Measurements from ENCODE around the gene NRIP1.
A peak's percentile ranks its signal among the peaks of the same experiment; 100 is the strongest.
"Not testable (repeated sequence)": the region's sequence is repeated elsewhere in the genome, so short reads cannot be mapped to it uniquely, and the experiment has no call there.

Gene NRIP1

DNA sequence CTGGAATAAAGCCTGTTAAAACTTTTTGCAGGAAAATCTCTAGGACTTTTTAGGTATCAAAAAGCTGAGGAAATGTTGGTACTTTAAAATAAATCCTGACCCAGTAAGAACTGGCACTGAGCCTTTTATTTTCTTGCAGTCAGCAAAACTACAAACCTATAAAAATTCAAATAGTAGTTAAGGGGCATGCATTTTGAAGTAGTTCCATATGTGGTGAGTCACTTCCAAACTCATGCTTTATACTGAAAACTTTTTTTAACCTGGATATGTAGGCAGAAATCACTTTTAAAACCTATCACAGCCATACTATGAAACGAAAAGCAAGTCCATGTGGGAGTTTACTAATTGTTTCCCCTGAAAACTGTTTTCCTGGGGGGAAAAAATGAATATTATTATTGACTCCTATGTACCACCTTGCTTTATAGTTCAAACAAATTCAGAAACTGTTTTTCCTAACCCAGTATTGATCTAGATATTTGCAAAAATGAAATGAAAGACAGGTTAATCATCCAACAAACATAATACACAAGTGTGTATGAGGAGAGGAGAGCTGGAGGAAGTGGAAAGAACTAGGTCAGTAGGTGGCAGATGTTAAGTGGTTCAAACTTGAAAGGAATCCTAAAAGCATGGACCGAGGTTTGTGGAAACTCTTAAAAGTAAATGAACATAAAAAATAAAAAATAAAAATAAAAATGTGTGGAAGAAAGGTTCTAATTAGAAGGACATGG, 30.5 kb downstream of the NRIP1 start:
- no peaks in the 10 kb centered on the region for H3K9me3 ChIP-seq (ENCODE audit: insufficient read depth, low read depth, low read length)

GRCh38 chr21:15031790-15032357, 32.9 kb downstream of the NRIP1 start:
- peaks cover 0 to 2% of the 10 kb centered on the region in 2 experiments for H3K36me3 ChIP-seq (ENCODE audit: control insufficient read depth in 1 of 2, insufficient read depth in 2 of 2, low read length in 2 of 2)
- no peak overlapping the region for H3K18ac ChIP-seq (ENCODE audit: low read length)
- H3K9me3 ChIP-seq (ENCODE audit: insufficient read depth, low read depth, low read length) = no peaks in the 10 kb centered on the region
- H3K23ac ChIP-seq (ENCODE audit: low read length) = no peak overlapping the region
- H3K14ac ChIP-seq (ENCODE audit: low read length) = no peak overlapping the region
- no CpG with 5 or more reads among the region's 4 CpGs for WGBS (ENCODE audit: extremely low coverage, insufficient coverage, insufficient read length)
- DNase-seq = peak; percentile 65 to 74
- H3K79me1 ChIP-seq (ENCODE audit: low read length) = no peaks in the 10 kb centered on the region
- no peaks in the 10 kb centered on the region for H3K27me3 ChIP-seq (ENCODE audit: insufficient read depth, low read length)
- peaks cover 1% of the 10 kb centered on the region for H3K79me2 ChIP-seq (ENCODE audit: control insufficient read depth, insufficient read depth, low read length, poor library complexity)
- no peak overlapping the region for H3K4me3 ChIP-seq (ENCODE audit: low read depth, low read length)
- H4K12ac ChIP-seq (ENCODE audit: low read depth, low read length) = no peak overlapping the region
- H4K8ac ChIP-seq (ENCODE audit: low read depth, low read length) = no peak overlapping the region
- no peak overlapping the region for H4K91ac ChIP-seq (ENCODE audit: low read depth, low read length)
- H2BK5ac ChIP-seq (ENCODE audit: low read depth, low read length, poor library complexity) = no peak overlapping the region
- H3K27ac ChIP-seq (ENCODE audit: low read depth, low read length) = no peak overlapping the region
- no peak overlapping the region for H2BK12ac ChIP-seq (ENCODE audit: low read length)
- no peak overlapping the region for H2AFZ ChIP-seq (ENCODE audit: insufficient read depth, low read length, poor library complexity)
- no peak overlapping the region for H3K4ac ChIP-seq (ENCODE audit: low read depth, low read length)
- H2AK5ac ChIP-seq (ENCODE audit: low read length) = no peak overlapping the region
- H2BK120ac ChIP-seq (ENCODE audit: insufficient read depth, low read length, poor library complexity) = no peak overlapping the region
- H3K9ac ChIP-seq (ENCODE audit: low read length) = no peak overlapping the region
- H3K4me1 ChIP-seq (ENCODE audit: control insufficient read depth in 1 of 2, insufficient read depth in 2 of 2, low read length in 2 of 2) = no peaks in the 10 kb centered on the region
- H3K4me2 ChIP-seq (ENCODE audit: low read length) = no peak overlapping the region

More for the DNA sequence above, 30.5 kb downstream of the NRIP1 start:
- no peak for DNase-seq
- Histone ChIP-seq H3K4ac (ENCODE audit: low read depth, low read length) (no peak overlapping the region), H3K79me1 (ENCODE audit: low read length) (no peaks in the 10 kb centered on the region), H2AFZ (ENCODE audit: insufficient read depth, low read length, poor library complexity) (no peak overlapping the region), H2BK5ac (ENCODE audit: low read depth, low read length, poor library complexity) (no peak overlapping the region), H4K12ac (ENCODE audit: low read depth, low read length) (no peak overlapping the region), H3K27me3 (ENCODE audit: insufficient read depth, low read length) (no peaks in the 10 kb centered on the region), H3K4me1 (ENCODE audit: control insufficient read depth in 1 of 2, insufficient read depth in 2 of 2, low read length in 2 of 2) (no peaks in the 10 kb centered on the region), H4K91ac (ENCODE audit: low read depth, low read length) (no peak overlapping the region), H3K36me3 (ENCODE audit: control insufficient read depth in 1 of 2, insufficient read depth in 2 of 2, low read length in 2 of 2) (peaks cover 0 to 2% of the 10 kb centered on the region in 2 experiments), H2BK120ac (ENCODE audit: insufficient read depth, low read length, poor library complexity) (no peak overlapping the region), H3K14ac (ENCODE audit: low read length) (no peak overlapping the region), H3K4me2 (ENCODE audit: low read length) (no peak overlapping the region), H3K79me2 (ENCODE audit: control insufficient read depth, insufficient read depth, low read length, poor library complexity) (no peaks in the 10 kb centered on the region), H4K8ac (ENCODE audit: low read depth, low read length) (no peak overlapping the region), H3K4me3 (ENCODE audit: low read depth, low read length) (no peak overlapping the region), H2BK12ac (ENCODE audit: low read length) (no peak overlapping the region), H3K23ac (ENCODE audit: low read length) (no peak overlapping the region), H3K27ac (ENCODE audit: low read depth, low read length) (no peak overlapping the region), H3K18ac (ENCODE audit: low read length) (no peak overlapping the region), H2AK5ac (ENCODE audit: low read length) (no peak overlapping the region), H3K9ac (ENCODE audit: low read length) (no peak overlapping the region)
- no CpG with 5 or more reads among the region's 2 CpGs for WGBS (ENCODE audit: extremely low coverage, insufficient coverage, insufficient read length)

DNA sequence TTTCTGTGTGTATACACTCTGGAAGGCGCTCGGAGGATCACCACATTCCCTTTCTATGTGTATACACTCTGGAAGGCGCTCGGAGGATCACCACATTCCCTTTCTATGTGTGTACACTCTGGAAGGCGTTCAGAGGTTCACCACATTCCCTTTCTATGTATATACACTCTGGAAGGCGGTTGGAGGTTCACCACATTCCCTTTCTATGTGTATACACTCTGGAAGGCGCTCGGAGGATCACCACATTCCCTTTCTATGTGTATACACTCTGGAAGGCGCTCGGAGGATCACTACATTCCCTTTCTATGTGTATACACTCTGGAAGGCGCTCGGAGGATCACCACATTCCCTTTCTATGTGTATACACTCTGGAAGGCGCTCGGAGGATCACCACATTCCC, 33.4 kb downstream of the NRIP1 start:
- H2BK5ac ChIP-seq (ENCODE audit: low read depth, low read length, poor library complexity); H3K27me3 ChIP-seq (ENCODE audit: insufficient read depth, low read length); H3K9ac ChIP-seq (ENCODE audit: low read length); H3K9me3 ChIP-seq (ENCODE audit: insufficient read depth, low read depth, low read length); H2BK12ac ChIP-seq (ENCODE audit: low read length); H3K18ac ChIP-seq (ENCODE audit: low read length); H3K14ac ChIP-seq (ENCODE audit: low read length); H3K36me3 ChIP-seq (ENCODE audit: control insufficient read depth in 1 of 2, insufficient read depth in 2 of 2, low read length in 2 of 2); H3K4me2 ChIP-seq (ENCODE audit: low read length); H3K4me3 ChIP-seq (ENCODE audit: low read depth, low read length); H2BK120ac ChIP-seq (ENCODE audit: insufficient read depth, low read length, poor library complexity); H3K27ac ChIP-seq (ENCODE audit: low read depth, low read length); H3K79me1 ChIP-seq (ENCODE audit: low read length); H2AFZ ChIP-seq (ENCODE audit: insufficient read depth, low read length, poor library complexity); H4K91ac ChIP-seq (ENCODE audit: low read depth, low read length); H4K8ac ChIP-seq (ENCODE audit: low read depth, low read length); H3K79me2 ChIP-seq (ENCODE audit: control insufficient read depth, insufficient read depth, low read length, poor library complexity); H3K4ac ChIP-seq (ENCODE audit: low read depth, low read length); H2AK5ac ChIP-seq (ENCODE audit: low read length); H4K12ac ChIP-seq (ENCODE audit: low read depth, low read length); H3K4me1 ChIP-seq (ENCODE audit: control insufficient read depth in 1 of 2, insufficient read depth in 2 of 2, low read length in 2 of 2); H3K23ac ChIP-seq (ENCODE audit: low read length): not testable (repeated sequence)
- peak; percentile 6 to 36 for DNase-seq
- WGBS (ENCODE audit: extremely low coverage, insufficient coverage, insufficient read length) = no CpG with 5 or more reads among the region's 14 CpGs

DNA sequence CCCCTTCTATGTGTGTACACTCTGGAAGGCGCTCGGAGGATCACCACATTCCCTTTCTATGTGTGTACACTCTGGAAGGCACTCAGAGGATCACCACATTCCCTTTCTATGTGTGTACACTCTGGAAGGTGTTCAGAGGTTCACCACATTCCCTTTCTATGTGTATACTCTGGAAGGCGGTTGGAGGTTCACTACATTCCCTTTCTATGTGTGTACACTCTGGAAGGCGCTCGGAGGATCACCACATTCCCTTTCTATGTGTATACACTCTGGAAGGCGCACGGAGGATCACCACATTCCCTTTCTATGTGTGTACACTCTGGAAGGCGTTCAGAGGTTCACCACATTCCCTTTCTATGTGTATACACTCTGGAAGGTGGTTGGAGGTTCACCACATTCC, 33.9 kb downstream of the NRIP1 start:
- not testable (repeated sequence) for H3K79me1 ChIP-seq (ENCODE audit: low read length); H2AK5ac ChIP-seq (ENCODE audit: low read length); H3K4me3 ChIP-seq (ENCODE audit: low read depth, low read length); H3K27ac ChIP-seq (ENCODE audit: low read depth, low read length); H3K4me2 ChIP-seq (ENCODE audit: low read length); H4K91ac ChIP-seq (ENCODE audit: low read depth, low read length); H3K23ac ChIP-seq (ENCODE audit: low read length); H3K14ac ChIP-seq (ENCODE audit: low read length); H3K9me3 ChIP-seq (ENCODE audit: insufficient read depth, low read depth, low read length); H3K36me3 ChIP-seq (ENCODE audit: control insufficient read depth in 1 of 2, insufficient read depth in 2 of 2, low read length in 2 of 2); H4K8ac ChIP-seq (ENCODE audit: low read depth, low read length); H2BK120ac ChIP-seq (ENCODE audit: insufficient read depth, low read length, poor library complexity); H2AFZ ChIP-seq (ENCODE audit: insufficient read depth, low read length, poor library complexity); H3K27me3 ChIP-seq (ENCODE audit: insufficient read depth, low read length); H2BK12ac ChIP-seq (ENCODE audit: low read length); H3K18ac ChIP-seq (ENCODE audit: low read length); H3K4me1 ChIP-seq (ENCODE audit: control insufficient read depth in 1 of 2, insufficient read depth in 2 of 2, low read length in 2 of 2); H3K9ac ChIP-seq (ENCODE audit: low read length); H4K12ac ChIP-seq (ENCODE audit: low read depth, low read length); H3K4ac ChIP-seq (ENCODE audit: low read depth, low read length); H3K79me2 ChIP-seq (ENCODE audit: control insufficient read depth, insufficient read depth, low read length, poor library complexity); H2BK5ac ChIP-seq (ENCODE audit: low read depth, low read length, poor library complexity)
- WGBS (ENCODE audit: extremely low coverage, insufficient coverage, insufficient read length) = no CpG with 5 or more reads among the region's 8 CpGs
- DNase-seq = peak; percentile 70 to 88

Data from trophoblast cell (in vitro differentiated cells and primary cell).